ENCODE measurements around the gene KLF12. TPM values are rescaled to one million over a fixed set of nuclear protein-coding genes. Genes with fewer than 3 reads are reported as not detected.

The KLF12 gene
- 10 to 100 TPM in 2 of 4 donors, 1 to 10 TPM in 2; 4.1 to 17.7 (median 8.2) TPM for total RNA-seq

DNA sequence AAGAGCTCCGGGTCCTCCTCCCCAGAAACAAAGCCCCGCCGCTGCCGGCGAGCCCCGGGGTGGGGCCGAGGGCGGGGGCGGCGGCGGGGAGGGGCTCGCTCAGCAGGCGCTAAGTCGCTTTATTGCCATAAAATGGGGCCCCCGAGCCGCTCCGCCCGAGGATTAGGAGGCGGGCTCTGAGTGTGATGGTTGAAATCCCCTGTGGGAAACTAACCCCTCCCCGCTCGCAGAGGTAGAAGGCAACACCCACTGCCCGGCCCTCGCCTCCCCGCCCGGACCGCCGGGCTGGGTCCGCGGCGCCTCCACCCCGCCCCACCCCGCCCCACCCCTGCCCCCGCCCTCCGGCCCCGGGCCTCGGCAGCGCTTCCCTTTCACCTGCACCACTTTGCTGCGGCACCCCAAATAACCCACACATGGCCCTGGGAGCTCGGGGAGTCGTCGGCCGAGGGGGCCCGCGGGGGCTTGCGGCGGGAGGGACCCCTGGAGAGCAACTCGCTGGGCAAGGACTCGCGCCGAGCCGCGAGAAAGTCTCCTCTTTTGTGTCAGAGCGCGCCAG lies at the start of gene KLF12:
KLF12 (minus strand) TSS at position 184 of the 556 bp plus-strand sequence.
- H3K4me3 ChIP-seq, result peak within 1 kb of the TSS; percentile 60 to 94 (median 78)
- DNase-seq, result peak; percentile 92
- no peaks in the 10 kb centered on the region for H3K36me3 ChIP-seq
- H3K4me1 ChIP-seq, result peaks cover 7 to 37% (median 20%) of the 10 kb centered on the region in 4 donors
- intact Hi-C loops (cut with DNase I; ENCODE audit: low total_unique reads) (no loop called here), in situ Hi-C loops (cut with MboI; ENCODE audit: low pct_ligation_motif_present in 1 of 4, low pct_unique_long_range_greater_than_20kb in 1 of 4, low sequenced_read_pairs in 3 of 4) (no loop called here)
- TF ChIP-seq POLR2A (IDR thresholded peaks at IDR 0.05) (peak; percentile 48), CTCF (IDR thresholded peaks at IDR 0.05) (no peak), POLR2AphosphoS5 (IDR thresholded peaks at IDR 0.05) (peak in 2 of 3 donors; percentile 42 to 69), EP300 (IDR thresholded peaks at IDR 0.05; ENCODE audit: low read depth) (no peak)
- H3K27ac ChIP-seq, result peak within 1 kb of the TSS; percentile 92 to 99 (median 96)
- no peaks in the 10 kb centered on the region for H3K9me3 ChIP-seq
- WGBS, 2 donors (ENCODE audit: low coverage in 1 of 2), result 0% methylated on average over 28 of the region's 54 CpGs; no CpG with 5 or more reads in 1 of the 2 donors
- H3K27me3 ChIP-seq, result no peaks in the 10 kb centered on the region

- TF ChIP-seq POLR2AphosphoS5 (IDR thresholded peaks at IDR 0.05) (no peak), CTCF (IDR thresholded peaks at IDR 0.05) (no peak), POLR2A (IDR thresholded peaks at IDR 0.05) (no peak), EP300 (IDR thresholded peaks at IDR 0.05; ENCODE audit: low read depth) (no peak)
- 85 to 86% methylated on average over 1 of the region's 1 CpG for WGBS, 2 donors (ENCODE audit: low coverage in 1 of 2)
- Histone ChIP-seq H3K4me1 (no peaks in the 10 kb centered on the region), H3K27ac (no peak overlapping the region), H3K27me3 (no peaks in the 10 kb centered on the region), H3K9me3 (no peaks in the 10 kb centered on the region), H3K36me3 (no peaks in the 10 kb centered on the region), H3K4me3 (no peak overlapping the region)
- no peak for DNase-seq
- in situ Hi-C loops (cut with MboI; ENCODE audit: low pct_ligation_motif_present in 1 of 4, low pct_unique_long_range_greater_than_20kb in 1 of 4, low sequenced_read_pairs in 3 of 4) (no loop called here), intact Hi-C loops (cut with DNase I; ENCODE audit: low total_unique reads) (no loop called here)
These were observed 48.3 kb upstream of the KLF12 start for GRCh38 chr13:74182491-74182890.

GRCh38 chr13:74174810-74175209 lies 40.6 kb upstream of the KLF12 start:
- Histone ChIP-seq H3K27me3 (no peaks in the 10 kb centered on the region), H3K36me3 (no peaks in the 10 kb centered on the region), H3K9me3 (no peaks in the 10 kb centered on the region), H3K4me3 (no peak overlapping the region), H3K27ac (no peak overlapping the region), H3K4me1 (no peaks in the 10 kb centered on the region)
- 60% methylated on average over 1 to 2 of the region's 2 CpGs for WGBS, 2 donors (ENCODE audit: low coverage in 1 of 2)
- no peak for DNase-seq
- intact Hi-C loops (cut with DNase I; ENCODE audit: low total_unique reads) (no loop called here), in situ Hi-C loops (cut with MboI; ENCODE audit: low pct_ligation_motif_present in 1 of 4, low pct_unique_long_range_greater_than_20kb in 1 of 4, low sequenced_read_pairs in 3 of 4) (no loop called here)
- TF ChIP-seq POLR2AphosphoS5 (IDR thresholded peaks at IDR 0.05), result no peak
- no peak for TF ChIP-seq EP300 (IDR thresholded peaks at IDR 0.05; ENCODE audit: low read depth)
- TF ChIP-seq CTCF (IDR thresholded peaks at IDR 0.05), result no peak
- TF ChIP-seq POLR2A (IDR thresholded peaks at IDR 0.05), result no peak

DNA sequence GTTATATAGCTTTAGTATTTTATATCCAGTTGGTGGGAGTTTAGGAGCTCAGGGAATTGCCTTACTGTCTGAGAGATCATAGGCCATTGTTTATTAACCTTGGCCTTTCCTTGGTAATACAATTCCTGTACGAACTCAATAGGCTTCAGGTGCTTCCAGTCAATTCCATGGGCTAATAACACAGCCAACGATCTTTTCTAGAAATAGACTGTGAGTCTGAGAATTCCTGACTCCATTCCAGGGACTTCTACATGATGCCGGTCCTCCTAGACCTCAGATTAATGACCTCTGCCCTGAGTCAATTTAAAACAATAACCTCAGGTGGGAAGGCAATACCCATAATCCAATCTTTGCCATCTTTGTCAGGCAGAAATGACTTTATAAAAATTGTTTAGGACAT lies 39.6 kb upstream of the KLF12 start:
- no peak overlapping the region for H3K27ac ChIP-seq
- H3K4me3 ChIP-seq, result no peak overlapping the region
- WGBS, 2 donors (ENCODE audit: low coverage in 1 of 2), result 76% methylated on average over 3 of the region's 3 CpGs; no CpG with 5 or more reads in 1 of the 2 donors
- H3K4me1 ChIP-seq, result no peaks in the 10 kb centered on the region
- intact Hi-C loops (cut with DNase I; ENCODE audit: low total_unique reads), result no loop called here
- TF ChIP-seq POLR2AphosphoS5 (IDR thresholded peaks at IDR 0.05) (no peak), EP300 (IDR thresholded peaks at IDR 0.05; ENCODE audit: low read depth) (no peak), CTCF (IDR thresholded peaks at IDR 0.05) (no peak), POLR2A (IDR thresholded peaks at IDR 0.05) (no peak)
- in situ Hi-C loops (cut with MboI; ENCODE audit: low pct_ligation_motif_present in 1 of 4, low pct_unique_long_range_greater_than_20kb in 1 of 4, low sequenced_read_pairs in 3 of 4), result no loop called here
- H3K27me3 ChIP-seq, result no peaks in the 10 kb centered on the region
- no peak for DNase-seq
- no peaks in the 10 kb centered on the region for H3K36me3 ChIP-seq
- H3K9me3 ChIP-seq, result no peaks in the 10 kb centered on the region

All from transverse colon (tissue), 4 donors.